Tibial nerve (tissue), 4 donors: ENCODE measurements around the gene GNAQ.

ENCODE experiments used
- EP300 ChIP-seq, 2 donors: sonication (generic); formaldehyde crosslinking; IDR thresholded peaks; one replicate each; pipeline ENCODE4 v1.6.1; 2017; ENCODE audit warnings: antibody characterized with exemption in 2 of 2, mild to moderate bottlenecking in 1 of 2
- POLR2A ChIP-seq, 2 donors: fragments of 450-650 bp; IDR thresholded peaks; one replicate each; pipeline ENCODE4 v1.6.1; 2017; ENCODE audit warnings: antibody characterized with exemption in 2 of 2, mild to moderate bottlenecking in 2 of 2, moderate library complexity in 2 of 2
- TF ChIP-seq, protein P1 (sequence below), 5 experiments: fragments of 200-600 bp in 3 of 5; fragments of 450-650 bp in 2 of 5; sonication (generic) in 3 of 5; IDR thresholded peaks; one replicate each; pipeline ENCODE4 v1.5.1; 2016 to 2019; ENCODE audit warnings: antibody characterized with exemption in 5 of 5, mild to moderate bottlenecking in 3 of 5, moderate library complexity in 2 of 5

DNA sequence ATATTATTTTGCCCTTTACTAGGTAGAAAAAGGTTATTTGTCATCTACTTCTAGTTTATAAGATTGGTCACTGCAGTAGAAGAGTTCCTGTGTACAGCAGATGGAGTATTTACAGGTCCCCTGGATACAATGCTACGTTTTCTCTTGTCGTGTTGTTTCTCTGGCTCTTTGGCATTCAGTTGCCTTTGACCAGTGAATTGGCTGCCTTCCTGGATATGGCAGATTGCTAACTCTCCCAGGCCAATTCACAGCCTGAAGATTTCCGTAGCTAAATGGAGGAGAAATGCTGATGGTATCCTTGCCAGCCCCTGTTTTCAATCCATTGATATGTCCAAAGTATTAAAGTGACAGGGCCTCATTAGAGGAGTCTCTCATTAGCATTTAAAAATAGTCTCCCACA, 32.5 kb upstream of the GNAQ start:
- TF ChIP-seq, protein P1, sequence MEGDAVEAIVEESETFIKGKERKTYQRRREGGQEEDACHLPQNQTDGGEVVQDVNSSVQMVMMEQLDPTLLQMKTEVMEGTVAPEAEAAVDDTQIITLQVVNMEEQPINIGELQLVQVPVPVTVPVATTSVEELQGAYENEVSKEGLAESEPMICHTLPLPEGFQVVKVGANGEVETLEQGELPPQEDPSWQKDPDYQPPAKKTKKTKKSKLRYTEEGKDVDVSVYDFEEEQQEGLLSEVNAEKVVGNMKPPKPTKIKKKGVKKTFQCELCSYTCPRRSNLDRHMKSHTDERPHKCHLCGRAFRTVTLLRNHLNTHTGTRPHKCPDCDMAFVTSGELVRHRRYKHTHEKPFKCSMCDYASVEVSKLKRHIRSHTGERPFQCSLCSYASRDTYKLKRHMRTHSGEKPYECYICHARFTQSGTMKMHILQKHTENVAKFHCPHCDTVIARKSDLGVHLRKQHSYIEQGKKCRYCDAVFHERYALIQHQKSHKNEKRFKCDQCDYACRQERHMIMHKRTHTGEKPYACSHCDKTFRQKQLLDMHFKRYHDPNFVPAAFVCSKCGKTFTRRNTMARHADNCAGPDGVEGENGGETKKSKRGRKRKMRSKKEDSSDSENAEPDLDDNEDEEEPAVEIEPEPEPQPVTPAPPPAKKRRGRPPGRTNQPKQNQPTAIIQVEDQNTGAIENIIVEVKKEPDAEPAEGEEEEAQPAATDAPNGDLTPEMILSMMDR (IDR thresholded peaks at IDR 0.05) = no peak
- no peak for TF ChIP-seq POLR2A (IDR thresholded peaks at IDR 0.05)
- no peak for TF ChIP-seq EP300 (IDR thresholded peaks at IDR 0.05)
